CD4-positive, alpha-beta memory T cell (primary cell): ENCODE data around the gene APMAP. TPM values are rescaled to one million over a fixed set of nuclear protein-coding genes. Genes with fewer than 3 reads are reported as not detected.

ENCODE experiments used
- CTCF ChIA-PET: fragments of 350-600 bp; sonication (Branson Sonifier 250); formaldehyde crosslinking; loops from one replicate; lab custom pipeline; 2021; ENCODE audit warnings: inconsistent platforms; ENCODE audit not compliant: partially characterized antibody; lab: Charles Lee
- POLR2A ChIA-PET: fragments of 350-600 bp; sonication (Branson Sonifier 250); formaldehyde crosslinking; loops from one replicate; lab custom pipeline; 2021; ENCODE audit not compliant: partially characterized antibody; lab: Charles Lee
- DNase-seq, 5 donors: peaks; one replicate each; pipeline versions ENCODE4 v3.0.0 to v3.0.0-alpha.2; 2020 to 2022; ENCODE audit warnings: mixed read lengths in 1 of 5
- H3K27ac ChIP-seq: one replicate; pipeline ENCODE4 v1.7.0; 2013; ENCODE audit warnings: low read depth, low read length
- H3K27me3 ChIP-seq: 2 replicates; pipeline ENCODE4 v1.7.0; 2013; ENCODE audit warnings: mild to moderate bottlenecking, low read length, moderate library complexity; ENCODE audit not compliant: insufficient read depth
- H3K36me3 ChIP-seq: 2 replicates; pipeline ENCODE4 v1.7.0; 2013; ENCODE audit warnings: mild to moderate bottlenecking, low read length, moderate library complexity; ENCODE audit not compliant: insufficient read depth
- H3K4me1 ChIP-seq: 2 replicates; pipeline ENCODE4 v1.7.0; 2013; ENCODE audit warnings: mild to moderate bottlenecking, low read length, moderate library complexity; ENCODE audit not compliant: insufficient read depth
- H3K4me3 ChIP-seq, 2 donors: one replicate each; pipeline ENCODE4 v1.7.0; 2013; ENCODE audit warnings: low read length in 2 of 2, mild to moderate bottlenecking in 1 of 2
- H3K9me3 ChIP-seq, 2 donors: one replicate each; pipeline ENCODE4 v1.7.0; 2013; ENCODE audit warnings: low read length in 2 of 2, control low read depth in 1 of 2; ENCODE audit not compliant: control insufficient read depth in 1 of 2
- H3K27ac Mint-ChIP-seq, 7 donors: one replicate each; pipeline ENCODE4 v1.8.0; 2020 to 2021; ENCODE audit warnings: mixed read lengths in 7 of 7, mild to moderate bottlenecking in 6 of 7, inconsistent platforms in 3 of 7, moderate library complexity in 3 of 7
- H3K27me3 Mint-ChIP-seq, 2 donors: one replicate each; pipeline ENCODE4 v1.8.0; 2020 to 2021; ENCODE audit warnings: mixed read lengths in 2 of 2
- H3K36me3 Mint-ChIP-seq, 2 donors: one replicate each; pipeline ENCODE4 v1.8.0; 2020 to 2021; ENCODE audit warnings: mixed read lengths in 2 of 2, inconsistent platforms in 1 of 2, mild to moderate bottlenecking in 1 of 2
- H3K4me1 Mint-ChIP-seq, 4 donors: one replicate each; pipeline ENCODE4 v1.8.0; 2020 to 2021; ENCODE audit warnings: mixed read lengths in 4 of 4, mild to moderate bottlenecking in 1 of 4
- H3K4me3 Mint-ChIP-seq, 8 donors: one replicate each; pipeline ENCODE4 v1.8.0; 2020 to 2021; ENCODE audit warnings: mixed read lengths in 8 of 8, mild to moderate bottlenecking in 7 of 8, moderate library complexity in 6 of 8, inconsistent platforms in 3 of 8
- H3K9me3 Mint-ChIP-seq, 8 donors: one replicate each; pipeline ENCODE4 v1.8.0; 2020 to 2021; ENCODE audit warnings: mixed read lengths in 8 of 8, mild to moderate bottlenecking in 5 of 8, inconsistent platforms in 3 of 8, moderate library complexity in 1 of 8
- intact Hi-C: fragments of 100-400 bp; cut with micrococcal nuclease; formaldehyde crosslinking; loops from one replicate; pipeline ENCODE4 v1.15.1; 2023
- polyA plus RNA-seq, 2 donors: library from polyadenylated mRNA; unstranded; fragments of 300-500 nt; fragmentation: Illumina TruSeq; gene quantifications; one replicate each; pipeline ENCODE4 v1.2.3, GENCODE V29; 2021
- total RNA-seq, 2 experiments: library from RNA; stranded (reverse); gene quantifications; one replicate each; pipeline ENCODE4 v1.2.3, GENCODE V29; 2021

The APMAP gene
- total and polyA plus RNA-seq, 4 experiments from 2014 or later = 48.4 to 130 (median 60.4) TPM

- peak overlapping the region in 2 of 8 donors; percentile 24 to 43 for H3K4me3 Mint-ChIP-seq
These were observed 39.4 kb downstream of the APMAP start for GRCh38 chr20:24953209-24953575.

GRCh38 chr20:24952376-24953208, 40.0 kb downstream of the APMAP start:
- POLR2A ChIA-PET = interaction anchor here (0.8 to 3.0 kb wide), 3 partner anchors 21 to 105 kb away, joined by 3 to 16 read pairs (median 5); partner anchors contain the start of gene ACSS1
- H3K4me3 Mint-ChIP-seq = peak overlapping the region in 4 of 8 donors; percentile 24 to 50 (median 34)
- peak overlapping the region; percentile 57 to 95 (median 82) for H3K27ac Mint-ChIP-seq
- H3K36me3 ChIP-seq = peaks cover 5% of the 10 kb centered on the region
- peaks cover 0 to 6% (median under 1%) of the 10 kb centered on the region in 8 donors for H3K9me3 Mint-ChIP-seq
- H3K27me3 Mint-ChIP-seq = no peaks in the 10 kb centered on the region
- H3K27ac ChIP-seq = peak overlapping the region; percentile 15
- no peaks in the 10 kb centered on the region for H3K9me3 ChIP-seq
- no peak overlapping the region for H3K4me3 ChIP-seq
- peaks cover 0 to 24% of the 10 kb centered on the region in 2 donors for H3K36me3 Mint-ChIP-seq
- CTCF ChIA-PET = interaction anchor here (1.1 to 1.2 kb wide), 2 partner anchors 22 to 41 kb away, joined by 3 to 4 read pairs; no protein-coding TSS in a partner anchor
- no peaks in the 10 kb centered on the region for H3K27me3 ChIP-seq
- peaks cover 29 to 77% (median 58%) of the 10 kb centered on the region in 4 donors for H3K4me1 Mint-ChIP-seq
- intact Hi-C loops = no loop called here
- H3K4me1 ChIP-seq = peaks cover 52% of the 10 kb centered on the region
- DNase-seq = no peak

More at GRCh38 chr20:24953209-24953575, 39.4 kb downstream of the APMAP start:
- POLR2A ChIA-PET = interaction anchor here (1.1 to 3.0 kb wide), 2 partner anchors 21 to 105 kb away, joined by 5 to 16 read pairs; partner anchors contain the start of gene ACSS1
- CTCF ChIA-PET = no interaction called here
- Histone ChIP-seq H3K27me3 (no peaks in the 10 kb centered on the region), H3K9me3 (no peaks in the 10 kb centered on the region), H3K36me3 (peaks cover 10% of the 10 kb centered on the region), H3K4me3 (no peak overlapping the region), H3K4me1 (peaks cover 47% of the 10 kb centered on the region), H3K27ac (peak overlapping the region; percentile 15)
- no peak for DNase-seq
- peaks cover 0 to 29% of the 10 kb centered on the region in 2 donors for H3K36me3 Mint-ChIP-seq
- no peaks in the 10 kb centered on the region for H3K27me3 Mint-ChIP-seq
- peak overlapping the region; percentile 35 to 89 (median 77) for H3K27ac Mint-ChIP-seq
- H3K4me1 Mint-ChIP-seq = peaks cover 25 to 71% (median 52%) of the 10 kb centered on the region in 4 donors
- peaks cover 0 to 4% (median 0%) of the 10 kb centered on the region in 8 donors for H3K9me3 Mint-ChIP-seq
- intact Hi-C loops = no loop called here

- Histone ChIP-seq H3K9me3 (no peaks in the 10 kb centered on the region), H3K27me3 (no peaks in the 10 kb centered on the region), H3K27ac (no peak overlapping the region), H3K4me3 (no peak overlapping the region), H3K36me3 (no peaks in the 10 kb centered on the region), H3K4me1 (peaks cover 52% of the 10 kb centered on the region)
- ChIA-PET CTCF (interaction anchor here (1.1 to 4.9 kb wide), 3 partner anchors 20 to 42 kb away, joined by 3 to 31 read pairs (median 4); no protein-coding TSS in a partner anchor), POLR2A (interaction anchor here (0.8 to 4.2 kb wide), 4 partner anchors 9 to 106 kb away, joined by 3 to 22 read pairs (median 12); partner anchors contain the start of gene ACSS1)
- H3K9me3 Mint-ChIP-seq = peaks cover 0 to 16% (median 8%) of the 10 kb centered on the region in 8 donors
- H3K4me3 Mint-ChIP-seq = peak overlapping the region in 4 of 8 donors; percentile 31 to 80 (median 58)
- intact Hi-C loops = no loop called here
- DNase-seq = no peak
- H3K4me1 Mint-ChIP-seq = peaks cover 33 to 87% (median 62%) of the 10 kb centered on the region in 4 donors
- peaks cover 6 to 28% of the 10 kb centered on the region in 2 donors for H3K36me3 Mint-ChIP-seq
- peak overlapping the region in 6 of 7 donors; percentile 57 to 99 (median 82) for H3K27ac Mint-ChIP-seq
- no peaks in the 10 kb centered on the region for H3K27me3 Mint-ChIP-seq
These were observed 40.9 kb downstream of the APMAP start for GRCh38 chr20:24951536-24952083.

DNA sequence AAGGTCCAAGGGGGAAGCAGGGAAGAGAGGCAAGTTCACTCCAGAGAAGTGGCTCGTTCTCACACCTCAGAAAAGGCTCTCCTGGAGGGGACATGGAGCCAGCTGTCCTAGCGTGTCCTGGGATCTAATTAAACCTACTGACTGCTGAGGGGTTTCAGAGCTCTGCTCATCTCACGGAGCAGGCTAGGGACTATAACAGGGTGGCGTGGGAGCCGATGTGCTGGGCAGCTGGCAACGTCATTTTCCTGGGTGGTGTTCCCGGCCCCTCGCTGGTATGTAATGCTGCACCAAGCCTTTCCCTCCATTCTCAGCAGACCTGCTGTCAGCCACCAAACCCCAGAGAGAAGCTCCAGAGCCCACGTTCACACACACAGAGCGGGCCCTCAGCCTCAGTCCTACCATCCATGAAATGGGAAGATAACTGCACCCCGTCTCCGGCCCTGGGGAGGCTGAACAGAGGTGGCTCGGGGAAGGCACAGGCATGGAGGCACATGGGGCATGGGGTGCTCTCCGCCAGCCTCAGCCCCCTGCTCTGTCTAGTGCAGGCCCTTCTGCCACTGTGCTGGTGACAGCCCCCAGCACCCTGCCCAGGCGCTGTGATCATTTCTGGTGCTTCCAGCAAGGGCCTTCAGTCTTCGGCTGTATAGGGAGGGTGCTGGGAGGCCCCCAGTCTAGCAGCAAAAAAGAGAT, 41.6 kb downstream of the APMAP start:
- Histone ChIP-seq H3K36me3 (no peaks in the 10 kb centered on the region), H3K4me3 (no peak overlapping the region), H3K27ac (peak overlapping the region; percentile 65), H3K27me3 (no peaks in the 10 kb centered on the region), H3K9me3 (no peaks in the 10 kb centered on the region), H3K4me1 (peaks cover 52% of the 10 kb centered on the region)
- ChIA-PET POLR2A (interaction anchor here (1.2 to 4.2 kb wide), 4 partner anchors 10 to 107 kb away, joined by 4 to 22 read pairs (median 18); partner anchors contain the start of genes ACSS1 and APMAP), CTCF (interaction anchor here (1.0 to 4.9 kb wide), 3 partner anchors 10 to 114 kb away, joined by 3 to 31 read pairs (median 6); no protein-coding TSS in a partner anchor)
- Mint-ChIP-seq H3K4me1 (peaks cover 33 to 88% (median 62%) of the 10 kb centered on the region in 4 donors), H3K27me3 (no peaks in the 10 kb centered on the region), H3K9me3 (peaks cover 0 to 22% (median 13%) of the 10 kb centered on the region in 8 donors), H3K4me3 (peak overlapping the region in 6 of 8 donors; percentile 71 to 91 (median 80)), H3K27ac (peak overlapping the region; percentile 57 to 99 (median 81)), H3K36me3 (peaks cover 8 to 29% of the 10 kb centered on the region in 2 donors)
- DNase-seq = no peak
- intact Hi-C loops = no loop called here

GRCh38 chr20:24950128-24950835, 42.3 kb downstream of the APMAP start:
- intact Hi-C loops = no loop called here
- H3K4me3 ChIP-seq = peak overlapping the region in 1 of 2 donors; percentile 41
- peak overlapping the region; percentile 71 to 91 (median 84) for H3K4me3 Mint-ChIP-seq
- peaks cover 12 to 36% of the 10 kb centered on the region in 2 donors for H3K36me3 Mint-ChIP-seq
- H3K36me3 ChIP-seq = no peaks in the 10 kb centered on the region
- ChIA-PET CTCF (interaction anchor here (1.0 to 4.9 kb wide), 3 partner anchors 10 to 114 kb away, joined by 3 to 31 read pairs (median 6); no protein-coding TSS in a partner anchor), POLR2A (interaction anchor here (1.0 to 4.2 kb wide), 8 partner anchors 10 to 245 kb away, joined by 3 to 22 read pairs (median 12); partner anchors contain the start of genes ACSS1, APMAP and ENTPD6)
- H3K27ac Mint-ChIP-seq = peak overlapping the region; percentile 81 to 99 (median 96)
- no peaks in the 10 kb centered on the region for H3K27me3 Mint-ChIP-seq
- H3K4me1 ChIP-seq = peaks cover 48% of the 10 kb centered on the region
- peak overlapping the region; percentile 65 for H3K27ac ChIP-seq
- H3K27me3 ChIP-seq = no peaks in the 10 kb centered on the region
- no peaks in the 10 kb centered on the region for H3K9me3 ChIP-seq
- DNase-seq = no peak
- peaks cover 0 to 29% (median 20%) of the 10 kb centered on the region in 8 donors for H3K9me3 Mint-ChIP-seq
- H3K4me1 Mint-ChIP-seq = peaks cover 37 to 88% (median 65%) of the 10 kb centered on the region in 4 donors

- Mint-ChIP-seq H3K27me3 (no peaks in the 10 kb centered on the region), H3K4me1 (peaks cover 33 to 84% (median 60%) of the 10 kb centered on the region in 4 donors), H3K9me3 (peaks cover 0 to 33% (median 22%) of the 10 kb centered on the region in 8 donors), H3K27ac (peak overlapping the region; percentile 81 to 99 (median 96)), H3K36me3 (peaks cover 12 to 32% of the 10 kb centered on the region in 2 donors), H3K4me3 (peak overlapping the region; percentile 65 to 91 (median 84))
- H3K36me3 ChIP-seq = no peaks in the 10 kb centered on the region
- no peaks in the 10 kb centered on the region for H3K27me3 ChIP-seq
- H3K4me3 ChIP-seq = peak overlapping the region in 1 of 2 donors; percentile 41
- intact Hi-C loops = loop anchor here (1.0 to 2.0 kb wide), 4 partner anchors 19 to 246 kb away; partner anchors contain the start of genes ACSS1, APMAP and ENTPD6
- CTCF ChIA-PET = interaction anchor here (1.8 to 4.9 kb wide), 2 partner anchors 11 to 18 kb away, joined by 6 to 31 read pairs; no protein-coding TSS in a partner anchor
- H3K9me3 ChIP-seq = no peaks in the 10 kb centered on the region
- H3K4me1 ChIP-seq = peaks cover 42% of the 10 kb centered on the region
- no peak for DNase-seq
- peak overlapping the region; percentile 65 for H3K27ac ChIP-seq
- POLR2A ChIA-PET = interaction anchor here (1.0 to 4.2 kb wide), 8 partner anchors 11 to 245 kb away, joined by 3 to 22 read pairs (median 12); partner anchors contain the start of genes ACSS1, APMAP and ENTPD6
These were observed 42.8 kb downstream of the APMAP start for GRCh38 chr20:24949756-24950127.
